DND-41 (cell line): ENCODE data around the gene UHRF1.

ENCODE experiments used
- ATAC-seq: fragments of 200-7000 bp; cut with Tn5 transposase; 3 replicates; pipeline ENCODE4 v1.9.1; 2021; ENCODE audit warnings: low read depth; ENCODE audit not compliant: insufficient read depth
- DNase-seq: peaks from one replicate; pipeline ENCODE4 v3.0.0-alpha.2; 2020
- H2AFZ ChIP-seq: 2 replicates; pipeline ENCODE4 v1.6.0; 2012; ENCODE audit warnings: low read depth, low read length
- H3K27ac ChIP-seq: 2 replicates; pipeline ENCODE4 v1.5.1; 2012; ENCODE audit warnings: low read length, inconsistent platforms
- H3K27me3 ChIP-seq: fragments of 200-600 bp; sonication (generic); 2 replicates; pipeline ENCODE4 v1.6.0; 2012; ENCODE audit warnings: low read length, mild to moderate bottlenecking, inconsistent platforms; ENCODE audit not compliant: insufficient read depth, poor library complexity
- H3K36me3 ChIP-seq: 2 replicates; pipeline ENCODE4 v1.5.1; 2012; ENCODE audit warnings: low read length, inconsistent platforms; ENCODE audit not compliant: insufficient read depth
- H3K4me1 ChIP-seq: 2 replicates; pipeline ENCODE4 v1.5.1; 2012; ENCODE audit warnings: mild to moderate bottlenecking, low read length; ENCODE audit not compliant: insufficient read depth
- H3K4me2 ChIP-seq: 2 replicates; pipeline ENCODE4 v1.6.0; 2012; ENCODE audit warnings: mild to moderate bottlenecking, moderate library complexity, low read length, inconsistent platforms; ENCODE audit not compliant: insufficient read depth
- H3K4me3 ChIP-seq, 2 experiments: fragments of 200-600 bp in 1 of 2; shearing (Covaris generic) in 1 of 2; 2 replicates each; pipeline ENCODE4 v1.5.1; 2012 to 2016; ENCODE audit warnings: inconsistent platforms in 2 of 2, low read length in 2 of 2, mild to moderate bottlenecking in 2 of 2, low read depth in 1 of 2, moderate library complexity in 1 of 2
- H3K79me2 ChIP-seq: 2 replicates; pipeline ENCODE4 v1.6.0; 2012; ENCODE audit warnings: low read length, inconsistent platforms; ENCODE audit not compliant: insufficient read depth
- H3K9ac ChIP-seq: 2 replicates; pipeline ENCODE4 v1.6.0; 2012; ENCODE audit warnings: low read depth, mild to moderate bottlenecking, inconsistent platforms, low read length, moderate library complexity
- H3K9me3 ChIP-seq: 2 replicates; pipeline ENCODE4 v1.5.1; 2012; ENCODE audit warnings: low read length, moderate library complexity, mild to moderate bottlenecking, inconsistent platforms; ENCODE audit not compliant: insufficient read depth, severe bottlenecking
- H4K20me1 ChIP-seq: 2 replicates; pipeline ENCODE4 v1.6.0; 2012; ENCODE audit warnings: low read length; ENCODE audit not compliant: insufficient read depth
- CTCF ChIP-seq: IDR thresholded peaks from 2 replicates; pipeline ENCODE4 v1.5.1; 2012; ENCODE audit warnings: borderline replicate concordance, low read length, moderate library complexity, mild to moderate bottlenecking; ENCODE audit not compliant: poor library complexity, severe bottlenecking; ENCODE audit errors: extremely low read depth
- EZH2 ChIP-seq: IDR thresholded peaks from 3 replicates; pipeline ENCODE4 v1.6.1; 2012; ENCODE audit warnings: borderline replicate concordance, low read depth, mild to moderate bottlenecking, moderate library complexity, low read length, inconsistent platforms; ENCODE audit not compliant: severe bottlenecking

Gene UHRF1

GRCh38 chr19:4991538-4991937 lies 82.2 kb downstream of the UHRF1 start:
- Histone ChIP-seq H3K27ac (no peak overlapping the region), H3K4me3 (no peak overlapping the region), H3K79me2 (peaks cover 96% of the 10 kb centered on the region), H3K36me3 (0 out of 2 replicates have a peak, but pooled peaks cover 2% of the 10 kb centered on the region), H3K4me2 (no peak overlapping the region), H3K9me3 (no peaks in the 10 kb centered on the region), H3K4me1 (no peaks in the 10 kb centered on the region), H3K27me3 (no peaks in the 10 kb centered on the region), H4K20me1 (peaks cover 50% of the 10 kb centered on the region), H2AFZ (no peak overlapping the region), H3K9ac (no peak overlapping the region)
- no peak for ATAC-seq
- no peak for DNase-seq
- TF ChIP-seq CTCF: no peak
- TF ChIP-seq EZH2: no peak

DNA sequence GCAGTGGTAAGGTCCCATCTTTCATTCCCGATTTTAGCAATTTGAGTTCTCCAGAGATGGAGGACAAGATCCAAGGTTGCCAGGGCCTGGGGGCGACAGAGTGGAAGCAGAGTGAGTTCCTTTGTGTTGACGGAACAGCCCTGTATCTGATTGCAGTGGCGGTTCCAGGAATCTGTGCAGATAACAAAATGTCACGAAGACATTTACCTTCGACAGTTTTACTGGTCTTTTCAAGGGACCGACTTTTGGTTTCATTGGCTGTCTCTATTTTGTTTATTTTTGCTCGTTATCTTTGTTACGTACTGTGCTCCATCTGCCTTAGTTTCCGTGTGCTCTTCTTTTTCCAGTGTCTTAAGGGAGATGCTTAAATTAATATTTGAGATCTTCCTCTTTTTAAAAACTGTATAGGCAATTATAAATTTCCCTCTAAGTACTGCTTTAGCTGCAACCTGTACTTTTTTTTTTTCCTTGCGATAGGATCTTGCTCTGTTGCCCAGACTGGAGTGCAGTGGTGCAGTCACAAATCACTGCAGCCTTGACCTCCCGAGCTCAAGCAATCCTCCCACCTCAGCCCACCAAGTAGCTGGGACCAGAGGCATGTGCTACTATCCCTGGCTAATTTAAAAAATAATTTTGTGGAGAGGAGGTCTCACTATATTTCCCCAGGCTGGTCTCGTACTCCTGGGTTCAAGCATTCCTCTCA lies 82.8 kb downstream of the UHRF1 start:
- Histone ChIP-seq H3K4me3 (no peak overlapping the region), H2AFZ (no peak overlapping the region), H4K20me1 (peaks cover 54% of the 10 kb centered on the region), H3K9me3 (no peaks in the 10 kb centered on the region), H3K4me1 (no peaks in the 10 kb centered on the region), H3K27ac (no peak overlapping the region), H3K36me3 (peaks cover 7% of the 10 kb centered on the region), H3K79me2 (peaks cover 96% of the 10 kb centered on the region), H3K9ac (no peak overlapping the region), H3K4me2 (no peak overlapping the region), H3K27me3 (no peaks in the 10 kb centered on the region)
- TF ChIP-seq CTCF (no peak), EZH2 (no peak)
- no peak for ATAC-seq
- no peak for DNase-seq

GRCh38 chr19:4993683-4994082 lies 84.4 kb downstream of the UHRF1 start:
- H2AFZ ChIP-seq: no peak overlapping the region
- peaks cover 97% of the 10 kb centered on the region for H3K79me2 ChIP-seq
- H3K9ac ChIP-seq: no peak overlapping the region
- no peak overlapping the region for H3K4me3 ChIP-seq
- H3K27me3 ChIP-seq: no peaks in the 10 kb centered on the region
- H4K20me1 ChIP-seq: peaks cover 50% of the 10 kb centered on the region
- H3K4me2 ChIP-seq: no peak overlapping the region
- no peak overlapping the region for H3K27ac ChIP-seq
- H3K36me3 ChIP-seq: peaks cover 13% of the 10 kb centered on the region
- DNase-seq (no peak), ATAC-seq (no peak)
- TF ChIP-seq CTCF: no peak
- no peaks in the 10 kb centered on the region for H3K4me1 ChIP-seq
- no peaks in the 10 kb centered on the region for H3K9me3 ChIP-seq
